Measurements from ENCODE around the gene HDDC2. TPM values are rescaled to one million over a fixed set of nuclear protein-coding genes. Genes with fewer than 3 reads are reported as not detected.

The HDDC2 gene
- total and polyA plus RNA-seq, 4 donors: 34.6 to 72.3 (median 58.5) TPM

DNA sequence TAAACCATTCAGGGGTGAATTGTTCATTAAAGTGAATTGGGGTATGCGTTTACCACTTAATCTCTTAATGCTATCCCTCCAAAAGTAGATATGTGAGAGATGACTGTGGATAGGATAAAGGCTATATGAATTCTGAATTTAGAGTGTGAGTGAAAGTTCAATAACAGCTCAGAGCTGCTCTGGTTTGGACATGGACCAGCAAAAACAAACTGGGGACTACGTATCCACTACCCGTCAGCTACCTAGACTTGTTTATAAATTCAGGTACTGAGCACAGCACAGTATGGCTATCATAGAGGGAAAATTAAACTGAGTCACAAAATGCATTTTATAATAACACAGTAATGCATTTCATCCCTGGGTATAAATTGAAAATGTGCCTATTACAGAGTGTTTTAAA, 44.4 kb downstream of the HDDC2 start:
- DNase-seq (no peak), ATAC-seq (ENCODE audit: insufficient read depth, low FRiP score) (no peak)
- H3K4me1 ChIP-seq (ENCODE audit: control insufficient read depth in 5 of 5, insufficient read depth in 5 of 5, low read length in 5 of 5): no peaks in the 10 kb centered on the region
- no peaks in the 10 kb centered on the region for H3K9me3 ChIP-seq (ENCODE audit: control insufficient read depth in 4 of 4, insufficient read depth in 3 of 4, low read length in 3 of 4)
- H3K27ac ChIP-seq (ENCODE audit: low read depth in 1 of 2, low read length in 1 of 2): no peak overlapping the region
- WGBS, 2 donors: 96 to 100% methylated on average over 3 of the region's 3 CpGs
- H3K27me3 ChIP-seq (ENCODE audit: control insufficient read depth in 3 of 3, insufficient read depth in 3 of 3, low read length in 2 of 3): no peaks in the 10 kb centered on the region
- TF ChIP-seq, protein P1, sequence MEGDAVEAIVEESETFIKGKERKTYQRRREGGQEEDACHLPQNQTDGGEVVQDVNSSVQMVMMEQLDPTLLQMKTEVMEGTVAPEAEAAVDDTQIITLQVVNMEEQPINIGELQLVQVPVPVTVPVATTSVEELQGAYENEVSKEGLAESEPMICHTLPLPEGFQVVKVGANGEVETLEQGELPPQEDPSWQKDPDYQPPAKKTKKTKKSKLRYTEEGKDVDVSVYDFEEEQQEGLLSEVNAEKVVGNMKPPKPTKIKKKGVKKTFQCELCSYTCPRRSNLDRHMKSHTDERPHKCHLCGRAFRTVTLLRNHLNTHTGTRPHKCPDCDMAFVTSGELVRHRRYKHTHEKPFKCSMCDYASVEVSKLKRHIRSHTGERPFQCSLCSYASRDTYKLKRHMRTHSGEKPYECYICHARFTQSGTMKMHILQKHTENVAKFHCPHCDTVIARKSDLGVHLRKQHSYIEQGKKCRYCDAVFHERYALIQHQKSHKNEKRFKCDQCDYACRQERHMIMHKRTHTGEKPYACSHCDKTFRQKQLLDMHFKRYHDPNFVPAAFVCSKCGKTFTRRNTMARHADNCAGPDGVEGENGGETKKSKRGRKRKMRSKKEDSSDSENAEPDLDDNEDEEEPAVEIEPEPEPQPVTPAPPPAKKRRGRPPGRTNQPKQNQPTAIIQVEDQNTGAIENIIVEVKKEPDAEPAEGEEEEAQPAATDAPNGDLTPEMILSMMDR (IDR thresholded peaks at IDR 0.05; ENCODE audit: control extremely low read depth, extremely low read depth): no peak
- H3K36me3 ChIP-seq (ENCODE audit: control insufficient read depth in 4 of 4, insufficient read depth in 4 of 4, low read length in 4 of 4): no peaks in the 10 kb centered on the region
- H3K4me3 ChIP-seq: no peak overlapping the region
- no peak overlapping the region for H3K9ac ChIP-seq (ENCODE audit: insufficient read depth in 1 of 2, low read length in 2 of 2)

DNA sequence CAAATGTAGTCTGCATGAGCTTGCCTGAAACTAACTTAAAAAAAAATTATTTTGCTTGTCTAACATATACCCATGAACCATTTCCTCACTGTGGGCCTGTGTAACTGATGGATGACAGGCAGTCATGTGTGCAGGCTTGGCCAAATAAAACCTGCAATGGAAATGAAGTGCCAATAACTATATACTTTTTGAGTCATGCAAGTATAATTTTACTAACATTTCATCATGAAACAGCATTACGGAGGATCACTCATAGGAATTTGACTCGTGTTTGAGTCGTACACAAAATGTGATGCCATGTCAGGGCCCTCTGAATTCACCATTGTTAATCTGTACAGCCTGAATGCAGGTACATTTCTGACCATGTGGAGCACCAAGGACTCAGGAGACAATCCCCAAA, 46.6 kb downstream of the HDDC2 start:
- H3K27ac ChIP-seq (ENCODE audit: low read depth in 1 of 2, low read length in 1 of 2): no peak overlapping the region
- no peak overlapping the region for H3K9ac ChIP-seq (ENCODE audit: insufficient read depth in 1 of 2, low read length in 2 of 2)
- ATAC-seq (ENCODE audit: insufficient read depth, low FRiP score) (no peak), DNase-seq (no peak)
- H3K9me3 ChIP-seq (ENCODE audit: control insufficient read depth in 4 of 4, insufficient read depth in 3 of 4, low read length in 3 of 4): no peaks in the 10 kb centered on the region
- WGBS, 2 donors: 72 to 81% methylated on average over 3 of the region's 3 CpGs
- TF ChIP-seq, protein P1 (IDR thresholded peaks at IDR 0.05; ENCODE audit: control extremely low read depth, extremely low read depth): no peak
- H3K36me3 ChIP-seq (ENCODE audit: control insufficient read depth in 4 of 4, insufficient read depth in 4 of 4, low read length in 4 of 4): no peaks in the 10 kb centered on the region
- H3K27me3 ChIP-seq (ENCODE audit: control insufficient read depth in 3 of 3, insufficient read depth in 3 of 3, low read length in 2 of 3): no peaks in the 10 kb centered on the region
- no peak overlapping the region for H3K4me3 ChIP-seq
- H3K4me1 ChIP-seq (ENCODE audit: control insufficient read depth in 5 of 5, insufficient read depth in 5 of 5, low read length in 5 of 5): peaks cover 0 to 8% (median 0%) of the 10 kb centered on the region in 5 donors

DNA sequence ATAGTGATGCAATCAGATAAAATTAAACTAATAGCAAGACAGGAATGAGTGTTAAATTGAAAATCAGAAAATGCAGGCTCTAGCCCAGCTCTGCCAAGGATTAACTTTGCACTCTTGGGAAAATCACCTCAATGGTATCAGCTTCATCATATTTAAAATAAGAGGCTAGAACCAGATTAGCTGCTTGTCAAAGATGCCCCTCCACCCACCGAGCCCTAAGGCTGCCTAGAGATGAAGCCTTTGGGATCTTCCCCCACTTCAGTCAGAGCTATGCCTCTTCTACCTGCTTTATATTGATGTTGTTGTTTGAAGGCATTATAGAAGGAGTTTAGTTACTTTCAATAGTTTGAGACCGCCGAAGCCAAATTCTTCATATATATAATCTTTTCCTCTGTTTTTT, 47.4 kb downstream of the HDDC2 start:
- ATAC-seq (ENCODE audit: insufficient read depth, low FRiP score): no peak
- no peak for DNase-seq
- TF ChIP-seq, protein P1 (IDR thresholded peaks at IDR 0.05; ENCODE audit: control extremely low read depth, extremely low read depth): no peak
- no peak overlapping the region for H3K9ac ChIP-seq (ENCODE audit: insufficient read depth in 1 of 2, low read length in 2 of 2)
- H3K4me3 ChIP-seq: no peak overlapping the region
- no peaks in the 10 kb centered on the region for H3K27me3 ChIP-seq (ENCODE audit: control insufficient read depth in 3 of 3, insufficient read depth in 3 of 3, low read length in 2 of 3)
- H3K36me3 ChIP-seq (ENCODE audit: control insufficient read depth in 4 of 4, insufficient read depth in 4 of 4, low read length in 4 of 4): no peaks in the 10 kb centered on the region
- H3K9me3 ChIP-seq (ENCODE audit: control insufficient read depth in 4 of 4, insufficient read depth in 3 of 4, low read length in 3 of 4): no peaks in the 10 kb centered on the region
- no peak overlapping the region for H3K27ac ChIP-seq (ENCODE audit: low read depth in 1 of 2, low read length in 1 of 2)
- 95 to 99% methylated on average over 3 of the region's 3 CpGs for WGBS, 2 donors
- H3K4me1 ChIP-seq (ENCODE audit: control insufficient read depth in 5 of 5, insufficient read depth in 5 of 5, low read length in 5 of 5): peaks cover 0 to 8% (median 0%) of the 10 kb centered on the region in 5 donors

DNA sequence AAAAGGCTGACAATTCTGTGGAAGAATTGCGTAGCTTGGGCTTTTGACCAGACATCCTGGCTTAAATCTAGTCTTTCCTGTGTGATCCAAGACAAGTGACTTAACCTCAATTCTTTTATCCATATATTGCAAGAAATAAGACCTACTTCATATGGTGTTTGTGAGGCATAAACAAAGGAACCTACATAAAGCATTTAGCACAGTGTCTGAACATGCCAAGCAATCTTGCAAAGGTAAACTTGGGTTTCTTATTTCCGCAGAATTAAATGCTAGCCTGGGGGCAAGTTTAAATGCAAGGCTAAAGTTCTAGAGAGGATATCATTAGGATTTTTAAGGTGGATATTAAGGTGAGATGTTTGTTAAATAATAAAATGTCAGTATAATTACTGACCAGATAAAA, 47.9 kb downstream of the HDDC2 start:
- Histone ChIP-seq H3K27ac (ENCODE audit: low read depth in 1 of 2, low read length in 1 of 2) (no peak overlapping the region), H3K27me3 (ENCODE audit: control insufficient read depth in 3 of 3, insufficient read depth in 3 of 3, low read length in 2 of 3) (no peaks in the 10 kb centered on the region), H3K9me3 (ENCODE audit: control insufficient read depth in 4 of 4, insufficient read depth in 3 of 4, low read length in 3 of 4) (no peaks in the 10 kb centered on the region), H3K9ac (ENCODE audit: insufficient read depth in 1 of 2, low read length in 2 of 2) (no peak overlapping the region), H3K4me1 (ENCODE audit: control insufficient read depth in 5 of 5, insufficient read depth in 5 of 5, low read length in 5 of 5) (peaks cover 0 to 8% (median 0%) of the 10 kb centered on the region in 5 donors), H3K36me3 (ENCODE audit: control insufficient read depth in 4 of 4, insufficient read depth in 4 of 4, low read length in 4 of 4) (no peaks in the 10 kb centered on the region), H3K4me3 (no peak overlapping the region)
- WGBS, 2 donors: 94 to 100% methylated on average over 2 of the region's 2 CpGs
- TF ChIP-seq, protein P1 (IDR thresholded peaks at IDR 0.05; ENCODE audit: control extremely low read depth, extremely low read depth): no peak
- DNase-seq: no peak
- ATAC-seq (ENCODE audit: insufficient read depth, low FRiP score): no peak
